ENCODE results near the gene DHH. TPM values are rescaled to one million over a fixed set of nuclear protein-coding genes. Genes with fewer than 3 reads are reported as not detected.

Gene DHH
- total RNA-seq, 1 experiment from 2014 or later, result 0.15 TPM

GRCh38 chr12:49060237-49061156 lies 34.1 kb downstream of the DHH start, which contains the start of gene KMT2D (continued):
- TF ChIP-seq AFF4 (CRISPR knock-in tag; IDR thresholded peaks at IDR 0.05; ENCODE audit: borderline replicate concordance) (no peak), USF1 (CRISPR knock-in tag; IDR thresholded peaks at IDR 0.05) (peak; percentile 71), MAX (CRISPR knock-in tag; IDR thresholded peaks at IDR 0.05) (peak; percentile 92), CBFB (CRISPR knock-in tag; IDR thresholded peaks at IDR 0.05; ENCODE audit: low read depth) (no peak), ZNF138 (CRISPR knock-in tag; conservative IDR thresholded peaks at IDR 0.05) (no peak), TCF7 (CRISPR knock-in tag; IDR thresholded peaks at IDR 0.05; ENCODE audit: low read depth) (0 out of 2 replicates have a peak, but pooled peaks have one; percentile 59), PRDM15 (CRISPR knock-in tag; IDR thresholded peaks at IDR 0.05) (0 out of 2 replicates have a peak, but pooled peaks have one; percentile 17), FOXP1 (CRISPR knock-in tag; IDR thresholded peaks at IDR 0.05; ENCODE audit: borderline replicate concordance) (peak; percentile 88), MXD4 (CRISPR knock-in tag; IDR thresholded peaks at IDR 0.05; ENCODE audit: borderline replicate concordance) (no peak), ZNF396 (CRISPR knock-in tag; IDR thresholded peaks at IDR 0.05; ENCODE audit: borderline replicate concordance) (no peak), IRF2 (CRISPR knock-in tag; IDR thresholded peaks at IDR 0.05; ENCODE audit: borderline replicate concordance, low read depth) (no peak), ZNF317 (CRISPR knock-in tag; IDR thresholded peaks at IDR 0.05; ENCODE audit: borderline replicate concordance, low read depth) (no peak), NR1H2 (CRISPR knock-in tag; IDR thresholded peaks at IDR 0.05) (no peak), PREB (CRISPR knock-in tag; IDR thresholded peaks at IDR 0.05; ENCODE audit: borderline replicate concordance) (0 out of 2 replicates have a peak, but pooled peaks have one; percentile 63), MLX (CRISPR knock-in tag; IDR thresholded peaks at IDR 0.05) (no peak), TP53 (CRISPR knock-in tag; IDR thresholded peaks at IDR 0.05) (peak; percentile 84; the same call in 1 of the 2 replicates), ATF1 (CRISPR knock-in tag; IDR thresholded peaks at IDR 0.05) (no peak), USF2 (CRISPR knock-in tag; IDR thresholded peaks at IDR 0.05) (peak; percentile 79), SOX15 (CRISPR knock-in tag; IDR thresholded peaks at IDR 0.05) (no peak), SMAD4 (CRISPR knock-in tag; IDR thresholded peaks at IDR 0.05) (no peak), NFE2L1 (CRISPR knock-in tag; IDR thresholded peaks at IDR 0.05) (peak; percentile 98), NR2C2 (CRISPR knock-in tag; IDR thresholded peaks at IDR 0.05) (no peak), ZNF219 (CRISPR knock-in tag; IDR thresholded peaks at IDR 0.05; ENCODE audit: borderline replicate concordance) (no peak; the same call in 1 of the 2 replicates), HMGXB4 (CRISPR knock-in tag; IDR thresholded peaks at IDR 0.05) (peak; percentile 93)
